ENCODE results near the gene DBNDD2.

- TF ChIP-seq POLR2A (IDR thresholded peaks at IDR 0.05; ENCODE audit: low read length): no peak
- TF ChIP-seq GATA1 (IDR thresholded peaks at IDR 0.05; ENCODE audit: low read depth, low read length): no peak
Observed at GRCh38 chr20:45361793-45362192, 46.3 kb upstream of the DBNDD2 start.

Measured in erythroblast (primary cell).